Thyroid gland (tissue), 4 donors: ENCODE measurements around the gene ENDOV.

ENCODE experiments used
- CTCF ChIP-seq, 6 experiments: fragments of 200-600 bp in 3 of 6; fragments of 450-650 bp in 3 of 6; sonication (generic) in 3 of 6; IDR thresholded peaks; one replicate each; pipeline ENCODE4 v1.5.1; 2016 to 2019; ENCODE audit warnings: antibody characterized with exemption in 6 of 6, mild to moderate bottlenecking in 2 of 6, inconsistent platforms in 1 of 6, moderate library complexity in 1 of 6
- POLR2A ChIP-seq, 2 donors: fragments of 450-650 bp; IDR thresholded peaks; one replicate each; pipeline ENCODE4 v1.6.1; 2017; ENCODE audit warnings: antibody characterized with exemption in 2 of 2, mild to moderate bottlenecking in 2 of 2, moderate library complexity in 1 of 2

GRCh38 chr17:80380555-80381002 lies 34.4 kb upstream of the ENDOV start:
- TF ChIP-seq CTCF (IDR thresholded peaks at IDR 0.05) = no peak
- TF ChIP-seq POLR2A (IDR thresholded peaks at IDR 0.05) = no peak
